ENCODE measurements around the gene FBXO34.

The FBXO34 gene

GRCh38 chr14:55243386-55243785 is 27.8 kb upstream of the FBXO34 start:
- TF ChIP-seq TCF12 (IDR thresholded peaks at IDR 0.05; ENCODE audit: low read depth) (no peak), FOXM1 (IDR thresholded peaks at IDR 0.05; ENCODE audit: borderline replicate concordance, low read depth) (no peak), TAF1 (IDR thresholded peaks at IDR 0.05; ENCODE audit: low read depth) (no peak), ZBTB7A (IDR thresholded peaks at IDR 0.05; ENCODE audit: low read depth) (no peak), TEAD4 (IDR thresholded peaks at IDR 0.05) (no peak), YY1 (IDR thresholded peaks at IDR 0.05; ENCODE audit: low read depth) (no peak), CEBPB (IDR thresholded peaks at IDR 0.05) (no peak), CREB1 (IDR thresholded peaks at IDR 0.05; ENCODE audit: low read depth) (no peak)
- TF ChIP-seq, protein P1, sequence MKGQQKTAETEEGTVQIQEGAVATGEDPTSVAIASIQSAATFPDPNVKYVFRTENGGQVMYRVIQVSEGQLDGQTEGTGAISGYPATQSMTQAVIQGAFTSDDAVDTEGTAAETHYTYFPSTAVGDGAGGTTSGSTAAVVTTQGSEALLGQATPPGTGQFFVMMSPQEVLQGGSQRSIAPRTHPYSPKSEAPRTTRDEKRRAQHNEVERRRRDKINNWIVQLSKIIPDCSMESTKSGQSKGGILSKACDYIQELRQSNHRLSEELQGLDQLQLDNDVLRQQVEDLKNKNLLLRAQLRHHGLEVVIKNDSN (IDR thresholded peaks at IDR 0.05): no peak
- TF ChIP-seq, protein P2, sequence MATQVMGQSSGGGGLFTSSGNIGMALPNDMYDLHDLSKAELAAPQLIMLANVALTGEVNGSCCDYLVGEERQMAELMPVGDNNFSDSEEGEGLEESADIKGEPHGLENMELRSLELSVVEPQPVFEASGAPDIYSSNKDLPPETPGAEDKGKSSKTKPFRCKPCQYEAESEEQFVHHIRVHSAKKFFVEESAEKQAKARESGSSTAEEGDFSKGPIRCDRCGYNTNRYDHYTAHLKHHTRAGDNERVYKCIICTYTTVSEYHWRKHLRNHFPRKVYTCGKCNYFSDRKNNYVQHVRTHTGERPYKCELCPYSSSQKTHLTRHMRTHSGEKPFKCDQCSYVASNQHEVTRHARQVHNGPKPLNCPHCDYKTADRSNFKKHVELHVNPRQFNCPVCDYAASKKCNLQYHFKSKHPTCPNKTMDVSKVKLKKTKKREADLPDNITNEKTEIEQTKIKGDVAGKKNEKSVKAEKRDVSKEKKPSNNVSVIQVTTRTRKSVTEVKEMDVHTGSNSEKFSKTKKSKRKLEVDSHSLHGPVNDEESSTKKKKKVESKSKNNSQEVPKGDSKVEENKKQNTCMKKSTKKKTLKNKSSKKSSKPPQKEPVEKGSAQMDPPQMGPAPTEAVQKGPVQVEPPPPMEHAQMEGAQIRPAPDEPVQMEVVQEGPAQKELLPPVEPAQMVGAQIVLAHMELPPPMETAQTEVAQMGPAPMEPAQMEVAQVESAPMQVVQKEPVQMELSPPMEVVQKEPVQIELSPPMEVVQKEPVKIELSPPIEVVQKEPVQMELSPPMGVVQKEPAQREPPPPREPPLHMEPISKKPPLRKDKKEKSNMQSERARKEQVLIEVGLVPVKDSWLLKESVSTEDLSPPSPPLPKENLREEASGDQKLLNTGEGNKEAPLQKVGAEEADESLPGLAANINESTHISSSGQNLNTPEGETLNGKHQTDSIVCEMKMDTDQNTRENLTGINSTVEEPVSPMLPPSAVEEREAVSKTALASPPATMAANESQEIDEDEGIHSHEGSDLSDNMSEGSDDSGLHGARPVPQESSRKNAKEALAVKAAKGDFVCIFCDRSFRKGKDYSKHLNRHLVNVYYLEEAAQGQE (IDR thresholded peaks at IDR 0.05; ENCODE audit: low read depth): no peak

DNA sequence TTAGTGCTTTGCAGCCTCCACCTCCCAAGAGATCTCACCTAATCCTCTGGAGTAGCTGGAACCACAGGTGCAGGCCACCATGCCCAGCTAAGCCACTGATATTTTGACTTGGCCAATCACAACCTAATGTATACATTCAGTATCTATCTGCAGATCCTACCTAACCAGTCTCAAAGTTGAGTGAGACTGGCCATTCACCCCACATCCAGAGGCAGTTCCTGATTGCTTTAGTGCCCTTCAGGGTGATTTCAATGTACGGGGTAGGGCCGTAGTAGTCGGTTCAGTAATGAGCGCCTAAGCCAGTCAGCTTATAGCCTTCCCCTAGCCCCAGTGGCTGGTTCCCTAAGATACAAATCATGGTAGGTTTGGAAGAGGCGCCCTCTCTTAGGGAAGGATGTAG is 27.4 kb upstream of the FBXO34 start:
- no peak for TF ChIP-seq TCF12 (IDR thresholded peaks at IDR 0.05; ENCODE audit: low read depth)
- TF ChIP-seq EGR1 (IDR thresholded peaks at IDR 0.05): no peak
- TF ChIP-seq YY1 (IDR thresholded peaks at IDR 0.05; ENCODE audit: low read depth): no peak
- TF ChIP-seq RAD21 (IDR thresholded peaks at IDR 0.05; ENCODE audit: low read depth): no peak
- TF ChIP-seq ZBTB7A (IDR thresholded peaks at IDR 0.05; ENCODE audit: low read depth): no peak
- TF ChIP-seq TAF1 (IDR thresholded peaks at IDR 0.05; ENCODE audit: low read depth): no peak
- no peak for TF ChIP-seq TEAD4 (IDR thresholded peaks at IDR 0.05)
- TF ChIP-seq, protein P2 (IDR thresholded peaks at IDR 0.05; ENCODE audit: low read depth): no peak
- TF ChIP-seq CREB1 (IDR thresholded peaks at IDR 0.05; ENCODE audit: low read depth): no peak
- no peak for TF ChIP-seq NFIC (IDR thresholded peaks at IDR 0.05)
- TF ChIP-seq CEBPB (IDR thresholded peaks at IDR 0.05): no peak
- TF ChIP-seq, protein P3, sequence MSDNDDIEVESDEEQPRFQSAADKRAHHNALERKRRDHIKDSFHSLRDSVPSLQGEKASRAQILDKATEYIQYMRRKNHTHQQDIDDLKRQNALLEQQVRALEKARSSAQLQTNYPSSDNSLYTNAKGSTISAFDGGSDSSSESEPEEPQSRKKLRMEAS (IDR thresholded peaks at IDR 0.05): no peak
- TF ChIP-seq FOXM1 (IDR thresholded peaks at IDR 0.05; ENCODE audit: borderline replicate concordance, low read depth): no peak
- TF ChIP-seq EP300 (IDR thresholded peaks at IDR 0.05; ENCODE audit: borderline replicate concordance): no peak
- TF ChIP-seq, protein P1 (IDR thresholded peaks at IDR 0.05): no peak

DNA sequence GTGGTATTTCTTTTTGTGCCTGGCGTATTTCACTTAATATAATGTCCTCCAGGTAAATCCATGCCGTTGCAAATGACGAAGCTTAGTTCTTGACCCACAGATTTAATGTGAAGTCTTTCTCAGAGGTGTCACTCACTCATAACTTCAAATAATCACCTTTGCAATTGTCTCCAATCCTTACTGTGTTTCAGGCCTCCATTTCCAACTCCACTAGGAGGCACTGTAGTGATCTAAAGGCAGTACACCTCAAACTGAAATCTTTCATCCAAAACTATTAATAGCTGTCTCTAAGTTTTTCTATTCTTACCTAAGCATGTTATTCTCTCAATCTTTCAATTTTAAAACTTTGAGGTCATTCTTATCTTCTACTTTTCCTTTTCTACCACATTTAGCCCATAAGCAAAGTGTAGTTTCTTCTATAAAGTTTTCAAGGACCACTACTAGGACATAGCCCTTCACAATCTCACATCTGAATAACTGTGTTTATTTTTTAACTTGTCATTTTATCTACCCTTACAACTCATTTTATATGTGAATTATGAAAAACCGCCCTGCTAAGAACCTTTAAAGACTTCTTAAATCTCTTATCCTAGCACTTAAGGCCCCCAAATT is 25.5 kb upstream of the FBXO34 start:
- TF ChIP-seq EP300 (IDR thresholded peaks at IDR 0.05; ENCODE audit: borderline replicate concordance) (no peak), RAD21 (IDR thresholded peaks at IDR 0.05; ENCODE audit: low read depth) (peak; percentile 55)

DNA sequence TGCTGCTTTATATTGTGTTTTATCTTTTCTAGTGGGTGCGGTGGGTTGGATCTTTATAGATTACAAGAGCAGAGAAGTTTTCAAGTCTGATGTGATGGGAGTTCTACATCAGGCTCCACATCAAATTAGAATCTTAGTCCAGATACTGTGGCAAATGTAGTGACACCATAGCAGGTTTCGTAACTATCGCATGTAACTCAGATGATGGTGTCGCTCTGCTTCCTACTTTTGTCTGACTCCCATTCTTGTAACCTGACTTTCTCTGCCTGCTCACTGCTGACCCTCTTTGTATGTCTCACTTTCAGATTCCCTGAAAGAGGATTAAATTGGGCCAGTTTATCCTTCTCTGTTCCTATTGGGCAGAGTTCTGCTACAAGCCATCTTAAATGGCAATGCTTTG is 22.8 kb upstream of the FBXO34 start:
- TF ChIP-seq CEBPB (IDR thresholded peaks at IDR 0.05): no peak
- no peak for TF ChIP-seq RAD21 (IDR thresholded peaks at IDR 0.05; ENCODE audit: low read depth)
- TF ChIP-seq, protein P3 (IDR thresholded peaks at IDR 0.05): no peak
- TF ChIP-seq EGR1 (IDR thresholded peaks at IDR 0.05): no peak
- TF ChIP-seq, protein P1 (IDR thresholded peaks at IDR 0.05): no peak
- no peak for TF ChIP-seq ZBTB7A (IDR thresholded peaks at IDR 0.05; ENCODE audit: low read depth)
- TF ChIP-seq TAF1 (IDR thresholded peaks at IDR 0.05; ENCODE audit: low read depth): no peak
- TF ChIP-seq YY1 (IDR thresholded peaks at IDR 0.05; ENCODE audit: low read depth): no peak
- TF ChIP-seq FOXM1 (IDR thresholded peaks at IDR 0.05; ENCODE audit: borderline replicate concordance, low read depth): no peak
- TF ChIP-seq CREB1 (IDR thresholded peaks at IDR 0.05; ENCODE audit: low read depth): no peak
- no peak for TF ChIP-seq NFIC (IDR thresholded peaks at IDR 0.05)
- no peak for TF ChIP-seq TCF12 (IDR thresholded peaks at IDR 0.05; ENCODE audit: low read depth)
- TF ChIP-seq TEAD4 (IDR thresholded peaks at IDR 0.05): no peak
- TF ChIP-seq, protein P2 (IDR thresholded peaks at IDR 0.05; ENCODE audit: low read depth): no peak
- no peak for TF ChIP-seq EP300 (IDR thresholded peaks at IDR 0.05; ENCODE audit: borderline replicate concordance)

Measured in Ishikawa (cell line).